Hematopoietic multipotent progenitor cell treated with erythropoietin and hydrocortisone succinate and interleukin-3 and kit ligand, for 8 days (in vitro differentiated cells): ENCODE measurements around the gene LPO.

Source experiments
- DNase-seq: peaks from one replicate; pipeline ENCODE4 v3.0.0-alpha.2; 2015

The LPO gene

DNA sequence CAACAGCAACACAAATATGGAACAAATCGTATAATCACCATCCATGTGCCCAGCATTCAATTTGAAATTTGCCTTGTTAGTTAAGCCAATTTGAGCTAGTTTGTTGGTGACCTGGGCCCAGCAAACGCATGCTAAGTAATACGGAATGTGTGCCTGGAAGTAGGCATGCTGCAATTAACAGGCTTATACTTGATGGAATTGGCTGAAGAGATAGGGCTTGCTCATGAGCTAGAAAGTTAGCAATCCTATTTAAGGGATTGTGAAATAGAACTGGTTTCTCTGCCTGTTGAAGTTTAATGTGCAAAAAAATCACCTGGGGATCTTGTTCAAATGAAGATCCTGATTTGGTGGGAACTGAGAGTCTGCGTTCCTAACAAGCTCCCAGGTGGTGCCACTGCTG, 8.5 kb upstream of the LPO start:
- DNase-seq = no peak

- DNase-seq = no peak
These were observed 6.7 kb upstream of the LPO start for GRCh38 chr17:58231641-58232040.

GRCh38 chr17:58232707-58233156, 5.7 kb upstream of the LPO start:
- DNase-seq = no peak

DNA sequence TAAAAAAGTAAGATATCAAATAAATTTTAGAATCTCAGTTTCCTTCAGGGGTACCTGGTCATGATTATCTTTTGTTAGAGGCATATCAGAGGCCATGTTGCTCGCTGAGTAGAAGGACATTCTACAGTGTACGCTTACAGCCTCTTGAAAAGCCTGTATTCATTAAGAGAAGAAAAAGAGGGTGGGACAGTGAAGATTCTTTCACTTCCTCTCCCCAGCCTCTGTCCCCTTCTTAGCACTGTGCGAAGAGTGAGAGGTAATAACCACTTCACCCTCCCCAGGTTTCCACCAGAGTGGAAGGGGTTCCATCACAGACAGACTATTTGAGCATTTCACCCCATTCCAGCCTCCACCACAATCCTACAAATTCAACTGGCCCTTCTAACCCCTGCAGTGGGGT, 4.8 kb upstream of the LPO start:
- no peak for DNase-seq

DNA sequence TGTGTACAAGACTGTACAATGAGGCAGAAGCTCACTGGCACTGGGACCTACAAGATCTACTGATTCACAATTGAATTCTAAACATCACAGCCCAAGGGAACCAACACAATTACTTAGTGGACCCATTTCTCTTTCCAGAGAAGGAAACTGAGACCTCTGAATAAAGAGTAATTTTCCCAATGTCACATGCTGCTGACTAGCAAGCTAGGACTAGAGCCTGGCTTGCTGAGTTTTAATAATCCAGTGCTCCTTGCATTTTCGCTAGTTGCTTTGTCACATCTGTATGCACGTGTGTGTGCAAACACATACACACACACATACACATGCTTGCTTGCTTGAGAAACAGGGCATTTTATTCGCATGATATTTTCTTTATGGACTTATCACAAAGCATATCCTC, 3.9 kb upstream of the LPO start:
- DNase-seq = no peak

GRCh38 chr17:58235821-58236220, 2.6 kb upstream of the LPO start:
- no peak for DNase-seq

DNA sequence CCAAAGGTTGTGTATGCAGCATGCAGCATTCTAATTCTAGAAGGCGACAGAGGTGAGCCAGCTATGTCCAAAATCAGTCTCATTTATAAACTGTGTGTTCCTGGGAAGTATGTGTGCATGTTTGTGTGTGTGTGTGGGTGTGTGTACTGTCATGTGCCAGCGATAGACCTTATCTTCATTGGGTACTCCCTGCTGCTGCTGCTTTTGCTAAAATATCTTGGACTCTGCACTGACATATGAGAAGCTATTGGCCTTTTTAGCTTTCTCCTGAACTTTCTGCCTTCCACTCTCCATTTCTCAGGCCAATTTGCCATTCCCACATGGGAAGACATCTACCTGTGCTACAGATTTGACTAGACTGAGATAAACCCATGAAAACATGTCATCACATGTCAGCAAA, 2.0 kb upstream of the LPO start:
- peak; percentile 55 for DNase-seq

- no peak for DNase-seq
These were observed 1.6 kb downstream of the LPO start for GRCh38 chr17:58239987-58240386.

- no peak for DNase-seq
These were observed 3.9 kb downstream of the LPO start for GRCh38 chr17:58242171-58242784.

GRCh38 chr17:58244963-58245362, 6.6 kb downstream of the LPO start:
- DNase-seq = no peak

- no peak for DNase-seq
These were observed 7.2 kb downstream of the LPO start for GRCh38 chr17:58245428-58246103.

GRCh38 chr17:58246104-58246740, 7.8 kb downstream of the LPO start:
- DNase-seq = no peak

DNA sequence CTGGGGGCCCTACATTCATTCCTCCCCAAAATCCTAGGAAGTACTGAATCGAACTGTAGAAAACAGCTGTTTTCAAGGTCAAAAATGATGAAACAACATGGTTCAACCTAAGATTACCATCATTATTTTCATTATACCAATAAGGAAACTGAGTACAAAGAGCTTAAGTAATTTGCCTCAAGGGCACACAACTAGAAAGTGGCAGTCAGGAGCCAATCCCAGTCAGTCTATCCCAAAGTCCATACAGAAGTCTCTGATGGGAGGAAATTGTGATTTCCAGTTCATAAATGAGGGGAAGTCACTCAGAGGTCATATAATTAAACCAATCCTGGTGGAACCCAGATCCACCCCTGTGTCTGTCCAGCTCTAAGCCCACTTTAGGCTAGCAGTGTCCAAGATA, 8.4 kb downstream of the LPO start:
- no peak for DNase-seq

GRCh38 chr17:58247511-58248363, 9.4 kb downstream of the LPO start:
- no peak for DNase-seq

DNA sequence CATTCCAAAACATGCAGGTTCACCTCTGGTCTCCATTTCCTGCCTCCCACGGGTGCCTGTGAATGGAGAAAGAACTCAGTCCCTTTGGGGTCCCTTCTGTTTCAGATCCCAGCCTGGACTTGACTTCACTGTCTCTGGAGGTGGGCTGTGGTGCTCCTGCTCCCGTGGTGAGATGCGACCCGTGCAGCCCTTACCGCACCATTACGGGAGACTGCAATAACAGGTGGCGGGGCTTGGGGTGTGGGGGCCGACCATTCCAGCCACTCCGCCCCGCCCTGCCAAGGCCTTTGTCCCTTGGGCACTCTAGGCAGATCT, 10.5 kb downstream of the LPO start:
- DNase-seq = no peak

GRCh38 chr17:58249270-58250133, 11.1 kb downstream of the LPO start:
- DNase-seq = peak; percentile 67

DNA sequence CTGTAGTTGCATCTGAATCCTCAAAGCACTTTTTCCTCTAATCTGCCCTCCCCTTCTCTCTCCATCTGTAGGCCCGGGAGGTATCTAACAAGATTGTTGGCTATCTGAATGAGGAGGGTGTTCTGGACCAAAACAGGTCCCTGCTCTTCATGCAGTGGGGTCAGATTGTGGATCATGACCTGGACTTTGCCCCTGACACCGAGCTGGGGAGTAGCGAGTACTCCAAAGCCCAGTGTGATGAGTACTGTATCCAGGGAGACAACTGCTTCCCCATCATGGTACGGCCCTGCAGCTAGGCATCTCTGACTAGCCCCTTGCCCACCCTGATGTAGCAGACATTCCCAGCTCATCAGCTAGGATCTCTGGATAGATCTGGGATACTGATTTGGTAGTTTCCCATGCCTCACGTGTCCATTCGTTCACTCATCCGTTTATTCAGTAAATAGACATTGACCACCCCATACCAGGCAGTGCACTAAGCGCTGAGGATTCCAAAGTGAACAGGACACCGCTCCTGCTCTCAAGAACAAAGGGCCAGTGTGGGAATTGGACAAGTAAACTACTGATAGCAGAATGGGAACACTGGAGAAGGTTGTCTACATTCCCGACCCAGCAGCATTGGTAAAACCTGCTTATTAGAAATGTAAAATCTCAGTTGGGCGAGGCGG, 12.1 kb downstream of the LPO start:
- no peak for DNase-seq

- no peak for DNase-seq
These were observed 13.8 kb downstream of the LPO start for GRCh38 chr17:58252141-58252540.

DNA sequence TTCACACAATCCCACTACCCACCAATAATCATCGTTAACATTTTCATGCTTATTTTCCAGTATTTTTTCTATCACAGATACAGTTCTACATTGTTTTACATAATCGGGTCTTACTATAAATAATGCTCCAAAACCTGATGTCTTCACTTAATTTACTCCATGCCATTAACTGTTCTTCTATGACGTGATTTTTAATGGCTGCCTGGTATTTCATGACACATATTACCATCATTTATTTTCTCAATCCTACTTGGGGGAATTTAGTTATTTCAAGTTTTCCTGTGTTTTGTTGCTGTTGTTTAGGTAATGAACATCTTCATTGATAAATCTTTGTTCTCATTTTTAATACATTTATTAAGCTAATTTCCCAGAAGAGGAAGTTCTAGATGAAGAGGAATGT, 14.7 kb downstream of the LPO start:
- DNase-seq = no peak

- DNase-seq = no peak
These were observed 16.4 kb downstream of the LPO start for GRCh38 chr17:58254803-58255202.

GRCh38 chr17:58262149-58262548, 23.8 kb downstream of the LPO start:
- DNase-seq = no peak

- DNase-seq = no peak
These were observed 25.4 kb downstream of the LPO start for GRCh38 chr17:58263773-58264172.
